Hippocampal formation (tissue), 2 donors: ENCODE data around the gene DUSP5.

Experiments
- DNase-seq, 2 donors: peaks; one replicate each; lab custom pipeline; 2025; lab: John Stamatoyannopoulos, UW

DUSP5 gene

DNA sequence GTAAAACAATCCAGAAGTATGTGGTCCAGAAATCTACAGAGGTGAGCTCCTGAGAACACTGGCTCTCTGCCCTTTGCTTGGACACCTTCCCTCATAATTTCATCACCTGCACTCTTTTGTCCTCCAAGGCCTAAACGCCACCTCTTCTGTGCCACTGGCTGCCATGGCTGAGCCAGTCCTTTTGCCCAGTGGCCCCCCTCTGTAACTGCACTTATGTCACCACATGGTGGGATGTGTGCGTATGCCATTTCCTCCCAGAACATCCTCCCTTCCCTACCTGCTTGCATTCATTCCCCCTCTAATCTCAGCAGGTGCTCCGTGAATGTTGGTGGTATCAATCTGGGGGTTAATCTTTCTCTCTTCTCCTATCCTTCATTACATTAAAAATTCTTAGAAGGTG is 17.3 kb upstream of the DUSP5 start:
- DNase-seq, result no peak

DNA sequence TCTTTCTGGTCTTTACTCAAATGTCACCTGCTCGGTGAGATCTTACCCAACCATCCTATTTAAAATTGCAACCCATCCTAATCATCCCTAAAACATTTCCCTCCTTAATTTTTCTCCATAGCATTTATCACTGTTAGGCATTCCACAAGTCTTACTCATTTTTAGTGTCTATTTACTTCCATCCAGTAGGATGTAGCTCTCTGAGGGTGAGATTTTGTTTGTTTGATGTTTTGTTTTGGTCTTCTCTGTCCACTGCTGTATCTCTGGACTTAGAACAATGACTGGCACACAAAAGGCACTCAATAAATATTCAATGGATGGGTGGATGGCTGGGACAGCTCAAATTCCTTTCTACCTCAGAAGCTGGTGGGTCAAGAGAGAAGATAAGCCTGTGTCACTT is 15.8 kb upstream of the DUSP5 start:
- DNase-seq, result no peak

DNA sequence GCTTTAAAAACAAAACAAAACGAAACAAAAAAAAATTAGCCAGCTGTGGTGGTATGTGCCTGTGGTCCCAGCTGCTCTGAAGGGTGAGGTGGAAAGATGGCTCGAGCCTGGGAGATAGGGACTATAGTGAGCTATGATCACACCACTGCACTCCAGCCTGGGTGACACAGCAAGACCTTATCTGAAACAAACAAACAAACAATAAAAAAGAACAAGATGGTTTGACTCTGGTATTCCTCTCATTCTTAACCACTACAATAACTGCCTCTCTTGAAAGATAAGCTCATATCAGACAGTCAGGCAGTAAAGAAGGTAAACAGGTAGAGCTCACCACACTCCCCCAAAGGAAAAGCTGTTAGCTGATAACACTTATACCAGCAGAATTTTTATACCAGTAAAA is 14.1 kb upstream of the DUSP5 start:
- no peak for DNase-seq

DNA sequence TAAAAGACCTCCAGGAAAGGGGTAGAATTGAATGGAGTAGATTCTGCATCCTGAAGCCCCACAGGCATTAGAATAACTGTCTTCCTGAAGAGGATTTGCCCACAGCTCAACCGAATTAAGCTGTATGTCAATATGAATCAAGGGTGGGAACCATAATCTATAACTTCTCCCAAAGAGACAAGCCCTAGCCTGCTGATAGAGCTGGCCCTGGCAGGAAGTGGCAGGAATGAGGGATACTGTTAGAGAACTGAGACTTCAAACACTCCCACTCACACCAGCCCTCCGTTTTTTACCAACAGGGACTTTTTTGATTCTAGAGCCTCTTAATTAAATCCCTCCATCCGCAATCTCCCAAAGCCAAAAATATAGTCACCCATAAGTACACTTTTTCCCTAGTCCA is 12.2 kb upstream of the DUSP5 start:
- DNase-seq, result no peak

DNA sequence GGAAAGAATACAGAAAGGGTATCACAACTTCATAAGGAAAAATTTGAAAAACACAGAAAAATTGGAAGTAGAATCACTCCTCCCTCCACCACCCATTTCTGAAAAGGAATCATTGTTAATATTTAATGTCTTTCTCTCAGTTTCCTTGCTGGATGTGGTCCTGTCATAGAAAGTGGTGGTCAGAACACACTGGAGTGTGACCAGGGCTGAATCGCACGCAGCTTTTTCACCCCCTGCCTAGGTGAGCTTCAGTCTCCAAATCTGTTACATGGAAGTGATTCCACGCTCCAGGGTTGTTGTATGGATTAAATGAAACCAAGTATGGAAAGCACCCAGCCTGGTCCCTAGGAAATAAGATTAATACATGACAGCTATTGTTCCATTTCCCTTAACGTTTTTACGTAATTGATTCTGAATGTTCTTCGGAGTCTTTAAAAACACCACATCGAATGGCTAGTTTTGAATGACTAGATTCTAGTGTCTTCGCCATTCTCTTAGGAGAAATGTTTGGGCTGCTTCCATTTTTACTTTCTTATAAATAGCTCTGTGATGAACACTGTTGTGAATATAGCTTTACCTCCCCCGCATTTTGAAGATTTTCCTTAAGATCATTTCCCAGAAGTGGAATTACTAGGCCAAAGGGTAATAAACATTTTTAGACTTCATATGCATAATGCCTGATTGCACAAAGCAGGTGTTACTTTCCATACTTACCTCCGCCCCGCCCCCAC is 10.9 kb upstream of the DUSP5 start:
- DNase-seq, result no peak

DNA sequence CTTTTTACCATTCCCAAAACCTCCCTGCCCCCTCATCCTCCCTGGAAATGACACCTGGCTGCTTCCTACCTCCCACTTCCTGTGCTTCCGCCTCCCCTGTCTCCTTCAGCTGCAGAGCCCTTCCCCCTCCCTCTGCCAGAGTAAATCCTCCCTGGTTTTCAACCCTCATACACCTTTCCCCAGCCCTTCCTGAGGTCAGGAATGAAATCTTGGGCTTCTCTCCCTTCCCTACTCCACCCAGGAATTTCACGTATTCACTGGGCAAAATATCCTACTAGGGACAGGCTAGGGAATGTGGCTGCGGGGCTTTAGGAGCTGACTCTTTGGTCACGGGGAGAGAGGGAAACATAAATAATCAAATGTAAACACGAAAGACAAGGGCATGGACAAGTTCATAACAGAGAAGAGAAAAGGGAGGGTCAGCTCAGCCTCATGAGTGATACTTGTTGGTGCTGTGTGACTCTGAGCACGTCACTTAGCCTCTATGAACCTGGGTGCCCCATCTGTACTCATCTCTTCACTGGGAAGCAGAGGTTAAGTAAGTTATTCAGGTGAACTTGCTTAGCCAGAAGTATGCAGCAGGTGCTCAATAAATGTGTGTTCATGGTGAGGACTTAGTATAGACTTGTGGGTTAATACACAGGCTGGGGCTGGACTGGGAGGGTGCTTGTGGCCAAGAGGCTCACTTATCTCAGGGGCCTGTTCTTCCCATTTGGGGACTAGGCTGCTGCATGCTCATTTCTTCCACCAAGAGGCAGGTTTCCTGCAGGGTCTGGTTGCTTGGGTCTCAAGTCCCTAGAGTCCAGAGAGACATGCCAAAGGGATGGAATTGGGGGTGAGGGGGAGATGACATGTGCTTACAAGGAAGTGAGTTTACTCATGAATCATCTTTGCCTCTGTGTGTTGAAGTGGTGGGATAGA is 10.0 kb upstream of the DUSP5 start:
- no peak for DNase-seq

DNA sequence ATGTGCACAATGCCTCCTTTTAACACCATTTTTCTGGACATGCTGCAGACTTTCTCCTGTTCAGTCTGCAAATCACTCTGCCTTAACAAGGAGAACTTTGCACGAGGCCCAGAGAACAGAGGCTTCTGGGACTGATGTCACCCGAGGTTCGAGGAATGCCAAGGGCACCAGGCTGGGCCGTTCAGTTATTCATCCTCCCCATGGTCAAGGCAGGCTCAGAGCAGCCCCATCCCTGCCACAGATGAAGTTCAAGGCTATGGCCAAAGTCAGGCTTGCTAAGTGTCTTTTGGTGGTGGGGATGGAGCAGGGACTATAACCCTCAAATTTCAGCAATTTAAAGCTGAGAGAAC is 9.4 kb upstream of the DUSP5 start:
- no peak for DNase-seq

DNA sequence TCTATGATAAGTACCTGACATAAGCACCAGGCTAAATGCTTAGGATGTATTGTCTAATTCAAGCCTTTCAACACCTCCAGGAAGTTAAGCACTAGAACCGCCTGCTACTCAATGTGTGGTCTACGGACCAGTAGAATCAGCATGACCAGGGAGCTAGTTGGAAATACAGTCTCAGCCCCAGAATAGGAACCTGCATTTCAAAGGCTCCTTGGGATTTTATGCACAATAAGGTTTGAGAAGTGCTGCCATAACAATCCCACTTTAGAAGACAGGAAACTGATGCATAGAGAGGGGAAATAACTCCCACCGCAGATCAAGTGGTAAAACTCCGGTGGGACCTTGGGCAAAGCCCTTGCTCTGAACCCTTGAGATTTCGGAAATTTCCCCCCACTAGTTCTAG is 8.8 kb upstream of the DUSP5 start:
- no peak for DNase-seq

DNA sequence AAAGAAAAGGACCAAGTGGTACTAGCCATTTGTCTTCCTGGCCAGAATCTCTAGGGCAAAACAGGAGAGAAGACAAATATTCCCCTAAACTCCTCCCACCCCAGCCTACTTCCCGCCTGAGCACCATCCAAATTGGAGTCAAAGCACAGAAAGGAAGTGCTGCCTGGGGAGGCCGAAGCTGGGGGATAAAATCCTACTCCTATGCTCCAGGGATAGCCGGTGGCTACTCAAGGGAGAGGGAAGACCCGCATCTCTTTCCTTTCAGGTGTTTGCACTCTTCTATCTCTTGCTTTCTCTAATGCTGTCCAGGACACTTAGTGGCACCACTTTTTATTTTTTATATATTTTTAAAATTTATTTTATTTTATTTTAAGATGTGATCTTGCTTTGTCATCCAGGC is 7.1 kb upstream of the DUSP5 start:
- no peak for DNase-seq

DNA sequence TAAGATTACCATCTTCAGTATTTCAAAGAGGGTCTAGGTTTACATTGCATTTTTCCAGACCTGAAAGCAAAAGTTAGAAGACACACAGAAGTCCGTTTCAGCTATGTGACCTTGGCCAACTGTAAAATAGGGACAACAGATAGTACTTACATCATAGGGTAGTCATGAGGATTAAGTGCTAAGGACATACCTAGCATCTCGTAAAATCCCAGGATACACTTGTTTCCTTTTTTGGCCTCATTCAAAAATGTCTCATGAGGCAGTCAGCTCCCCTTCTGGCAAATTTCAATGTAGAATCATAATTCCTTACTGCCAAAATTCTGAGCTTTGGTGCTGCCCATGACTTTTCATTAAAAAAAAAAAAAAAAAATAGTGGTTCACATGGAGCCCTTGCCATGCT is 6.4 kb upstream of the DUSP5 start:
- DNase-seq, result no peak

DNA sequence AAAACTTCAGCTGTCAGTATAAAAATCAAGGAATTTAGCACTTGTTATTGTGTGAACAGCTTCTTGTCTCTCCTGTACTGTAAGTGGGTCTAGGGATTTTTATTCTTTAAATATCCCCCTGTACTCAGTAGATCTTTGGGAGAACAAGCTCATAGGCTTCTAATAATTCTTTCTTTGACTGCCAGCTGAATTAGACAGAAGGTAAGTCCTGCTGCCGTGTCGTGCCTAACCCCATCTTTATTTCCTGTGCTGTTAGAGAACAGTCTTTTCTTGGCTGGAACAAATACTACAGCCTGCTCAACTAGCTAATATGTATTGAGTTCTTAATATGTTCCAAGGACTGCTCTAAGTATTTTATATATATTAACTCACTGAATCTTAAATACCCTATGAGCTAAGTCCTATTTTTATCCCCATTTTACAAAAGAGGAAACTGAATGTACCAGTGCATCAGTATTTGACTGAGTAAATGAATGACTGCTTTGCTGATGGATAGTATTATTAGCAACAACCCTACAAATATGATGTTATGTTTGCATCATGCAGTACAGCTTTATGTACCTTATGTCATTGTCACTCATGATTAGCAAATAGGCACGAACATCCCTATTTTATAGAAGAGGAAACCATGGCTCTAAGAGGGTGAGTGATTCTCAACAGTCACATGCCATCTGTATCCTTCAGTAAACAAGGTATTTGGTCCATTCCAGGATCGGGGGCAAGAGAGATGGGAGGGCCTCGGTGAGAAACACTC is 5.5 kb upstream of the DUSP5 start:
- no peak for DNase-seq

DNA sequence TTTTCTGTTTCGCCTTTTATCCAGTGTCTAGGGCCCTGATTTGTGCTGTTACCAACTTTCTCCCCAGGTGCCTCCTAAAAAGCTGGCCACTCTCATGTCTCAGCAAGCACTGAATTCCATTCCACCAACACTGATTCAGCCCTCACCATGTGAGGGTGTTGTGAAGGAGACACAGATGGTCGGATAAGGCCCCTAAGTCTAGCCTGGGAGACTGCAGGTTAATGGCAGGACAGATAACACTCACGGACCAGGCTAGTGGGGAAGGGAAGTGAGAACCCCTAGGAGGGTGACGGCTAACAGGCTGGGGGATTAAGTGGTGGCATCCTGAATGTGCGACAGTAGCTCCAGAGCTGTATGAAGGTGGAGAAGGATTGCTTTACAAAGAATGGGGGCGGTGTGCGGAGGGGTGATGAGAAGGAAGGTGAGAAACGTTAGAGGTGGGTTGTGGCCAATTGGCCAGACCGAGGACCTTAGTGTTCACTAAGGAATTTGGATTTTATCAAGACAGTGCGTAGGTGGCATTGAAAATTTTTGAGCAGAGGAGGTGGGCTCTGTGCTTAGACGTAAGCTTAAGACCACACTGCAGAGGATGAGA is 3.8 kb upstream of the DUSP5 start:
- DNase-seq, result no peak

DNA sequence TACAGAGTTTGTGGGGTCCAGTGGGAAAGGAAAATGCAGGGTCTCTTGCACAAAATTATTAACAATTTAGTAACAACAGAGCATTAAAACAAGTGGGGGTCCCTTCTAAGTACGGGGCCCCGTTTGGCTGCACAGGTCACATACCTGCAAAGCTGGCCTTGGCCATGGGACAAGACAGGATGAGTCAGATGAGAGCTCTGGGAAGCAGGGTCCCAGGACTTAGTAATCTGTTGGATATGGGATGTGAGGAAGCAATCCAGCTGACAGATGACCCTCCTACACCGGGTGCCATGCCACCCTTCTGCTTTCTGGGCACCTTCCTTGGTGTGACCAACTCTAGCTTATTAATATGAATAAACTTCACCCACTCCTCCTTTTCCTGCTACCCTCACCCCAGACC is 3.2 kb upstream of the DUSP5 start:
- DNase-seq, result no peak

DNA sequence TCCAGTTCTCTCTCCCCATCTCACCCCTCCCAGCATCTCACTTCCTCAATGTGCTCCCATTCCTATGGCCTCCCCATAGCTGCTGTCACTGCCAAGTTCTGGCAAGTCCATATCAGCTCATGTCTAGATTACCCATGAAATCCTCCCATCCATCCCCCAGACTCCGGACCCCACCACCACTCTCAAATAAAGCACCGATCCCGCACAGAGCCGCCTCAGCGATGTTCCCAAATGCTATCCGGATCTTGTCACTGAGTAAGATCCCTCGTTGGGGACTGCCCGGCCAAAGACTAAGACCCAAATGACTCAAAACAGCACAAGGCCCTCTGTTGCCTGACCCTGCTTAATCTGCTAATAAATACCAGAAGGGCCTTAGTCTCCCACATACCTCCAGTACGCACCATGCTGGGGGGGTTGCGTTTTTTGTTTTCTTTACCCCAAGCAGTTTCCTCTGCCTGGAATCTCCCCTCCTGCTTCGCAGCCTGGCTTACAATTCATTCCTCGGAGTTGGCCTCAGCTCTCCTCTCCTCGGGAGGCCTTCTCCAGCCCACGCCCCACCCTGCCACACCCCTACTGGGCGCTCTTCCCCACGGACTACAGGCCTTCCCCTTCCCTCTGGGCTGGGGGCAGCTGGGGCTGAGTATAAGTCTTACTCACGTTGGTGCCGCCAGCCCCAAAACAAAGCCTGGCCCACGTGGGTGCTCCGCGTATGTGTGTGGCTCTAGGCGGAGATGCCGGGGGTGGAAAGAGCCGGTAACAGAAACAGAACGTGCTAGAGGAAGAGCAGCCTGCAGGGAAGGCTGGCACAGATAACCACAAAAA is 1.8 kb upstream of the DUSP5 start:
- no peak for DNase-seq

DNA sequence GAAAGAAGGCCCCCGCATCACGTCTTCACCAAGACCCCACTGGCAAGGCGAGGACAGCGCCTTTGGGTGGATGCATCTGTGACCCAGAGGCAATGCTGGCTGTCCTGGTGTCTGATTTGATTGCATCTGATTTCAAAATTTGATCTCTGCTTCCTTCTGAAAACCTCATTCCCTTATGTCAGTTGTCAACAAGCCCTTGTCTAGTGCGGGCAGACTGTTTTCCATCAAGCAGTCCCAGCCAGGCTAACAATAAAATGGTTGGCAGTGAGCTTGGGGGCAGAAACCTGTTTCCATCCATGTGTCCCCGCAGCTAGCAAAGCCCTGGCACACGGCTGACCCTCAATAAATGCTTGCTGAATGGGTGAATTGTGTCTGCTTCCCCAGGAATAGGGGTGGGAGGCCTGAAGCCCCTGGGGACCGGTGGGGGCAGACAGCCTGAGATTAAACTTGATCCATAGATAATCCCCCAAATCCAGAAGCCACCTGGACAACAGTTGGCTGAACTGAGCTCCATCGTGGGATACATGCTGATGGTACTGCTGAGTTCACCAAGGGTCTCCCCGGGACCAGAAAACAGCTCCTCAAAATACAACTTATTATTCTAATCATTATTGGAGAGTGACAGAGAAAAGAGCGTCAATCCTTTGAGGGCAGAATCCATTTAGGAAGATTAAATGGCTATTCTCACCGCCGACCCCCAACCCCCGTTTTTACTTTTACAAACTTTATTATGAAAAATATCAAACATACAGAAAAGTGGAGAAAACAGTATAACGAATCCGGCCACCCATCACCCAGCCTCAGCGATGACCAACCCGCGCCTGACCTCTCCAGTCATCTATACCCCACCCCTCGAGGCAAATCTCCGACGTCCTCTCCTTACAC is 912 bp upstream of the DUSP5 start:
- no peak for DNase-seq

DNA sequence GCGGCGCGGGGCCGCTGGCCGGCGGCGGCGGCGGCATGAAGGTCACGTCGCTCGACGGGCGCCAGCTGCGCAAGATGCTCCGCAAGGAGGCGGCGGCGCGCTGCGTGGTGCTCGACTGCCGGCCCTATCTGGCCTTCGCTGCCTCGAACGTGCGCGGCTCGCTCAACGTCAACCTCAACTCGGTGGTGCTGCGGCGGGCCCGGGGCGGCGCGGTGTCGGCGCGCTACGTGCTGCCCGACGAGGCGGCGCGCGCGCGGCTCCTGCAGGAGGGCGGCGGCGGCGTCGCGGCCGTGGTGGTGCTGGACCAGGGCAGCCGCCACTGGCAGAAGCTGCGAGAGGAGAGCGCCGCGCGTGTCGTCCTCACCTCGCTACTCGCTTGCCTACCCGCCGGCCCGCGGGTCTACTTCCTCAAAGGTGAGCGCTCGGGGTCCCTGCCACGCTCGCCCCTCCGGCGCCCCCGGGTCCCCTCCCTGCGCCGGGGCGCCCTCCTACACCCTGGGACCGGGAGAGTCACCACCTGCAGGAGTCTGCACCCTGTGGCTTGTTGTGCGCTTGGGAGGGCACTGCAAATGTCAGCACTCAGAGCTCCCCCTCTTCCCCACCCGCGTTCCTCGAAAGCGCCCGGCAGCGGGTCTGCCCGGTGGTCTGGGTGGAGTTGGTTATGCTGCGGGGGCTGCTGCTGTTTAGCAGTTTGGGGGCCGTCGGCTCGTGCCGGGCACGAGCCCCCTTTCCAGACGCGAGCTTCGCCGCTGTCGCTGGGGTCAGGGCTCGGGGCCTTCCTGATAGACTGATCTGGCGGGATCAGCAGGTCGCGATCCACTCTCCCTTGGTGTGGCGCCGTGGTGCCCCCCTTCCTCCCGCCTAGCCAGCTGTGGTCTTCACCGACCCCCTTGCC is 627 bp downstream of the DUSP5 start:
- DNase-seq, result no peak

DNA sequence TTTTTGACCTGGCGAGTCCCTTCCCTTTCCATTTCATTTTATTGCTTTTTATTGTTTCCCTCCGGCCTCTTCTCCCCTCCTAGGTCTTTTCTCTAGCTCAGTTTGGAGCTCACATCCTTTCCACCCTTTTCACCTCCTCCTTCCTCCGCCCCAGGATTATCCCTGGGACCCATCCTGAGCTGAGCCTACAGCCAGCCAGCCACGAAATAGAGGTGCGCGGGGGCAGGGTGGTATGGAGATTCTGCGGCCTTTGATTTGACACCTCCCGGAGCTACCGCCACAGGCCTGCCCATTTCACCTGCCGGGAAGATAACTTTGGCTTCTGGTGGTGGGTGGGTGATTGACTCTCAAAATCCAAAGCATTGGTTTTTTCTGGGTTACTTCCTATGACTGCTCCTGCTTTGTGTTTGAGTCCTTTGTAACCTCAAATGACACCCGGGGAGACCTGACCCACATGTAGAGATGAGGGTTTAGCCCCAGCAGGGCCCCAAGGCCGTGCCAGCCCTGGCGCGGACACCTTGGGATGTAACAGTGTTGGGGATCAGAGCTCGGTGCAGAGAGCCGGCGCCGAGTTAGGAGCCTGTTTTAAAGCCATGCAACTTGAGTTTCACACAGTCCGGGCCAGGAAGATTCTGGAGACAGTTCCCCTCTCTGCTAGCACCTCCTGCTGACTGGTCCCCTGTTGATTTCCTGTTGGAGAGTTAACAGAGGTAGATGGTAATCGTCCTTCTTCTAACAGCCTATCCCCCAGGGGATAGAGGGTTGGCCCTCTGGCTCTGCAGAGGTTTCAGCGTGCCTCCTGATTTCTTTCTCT is 1.5 kb downstream of the DUSP5 start:
- peak in 1 of 2 donors; percentile 9 for DNase-seq

DNA sequence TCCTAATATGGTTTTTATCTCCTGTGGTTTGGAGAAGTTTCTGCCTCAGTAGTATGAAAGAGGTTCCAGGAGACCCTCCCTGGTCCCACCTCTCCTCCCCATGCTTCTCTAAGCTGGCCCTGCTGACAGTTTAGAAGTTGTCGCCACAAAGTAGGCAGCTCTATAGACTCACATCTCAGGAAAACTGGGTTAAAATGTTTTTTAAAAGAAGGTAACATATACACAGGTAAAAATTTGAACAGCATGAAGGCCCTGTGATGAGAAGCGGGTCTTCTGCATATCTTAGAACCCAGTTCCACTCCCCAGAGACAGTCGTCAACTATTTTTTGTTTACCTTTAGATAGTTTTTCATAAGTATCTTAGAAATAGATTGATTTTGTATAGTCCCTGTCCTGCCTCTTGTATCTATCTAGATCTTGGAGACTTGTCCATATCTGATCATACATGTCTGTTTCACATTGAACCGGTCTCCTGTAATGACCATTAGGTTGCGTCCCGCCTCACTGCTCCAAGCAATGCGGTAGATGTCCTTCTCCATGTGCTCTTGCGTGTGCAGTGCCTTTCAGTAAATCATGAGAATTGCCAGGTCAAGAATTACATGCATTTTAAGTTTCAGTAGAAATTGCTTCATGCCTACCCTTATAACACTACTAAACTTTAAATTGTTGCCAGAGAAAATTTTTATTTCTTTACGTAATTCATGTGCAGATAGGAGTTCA is 2.2 kb downstream of the DUSP5 start:
- no peak for DNase-seq
